HEK293 (cell line): Measurements from ENCODE around the gene NHERF2.
A peak's percentile ranks its signal among the peaks of the same experiment; 100 is the strongest.

Experiments
- EGR2 ChIP-seq: fragments of 450-650 bp; formaldehyde crosslinking; IDR thresholded peaks from 2 replicates; pipeline ENCODE4 v1.5.1; 2016; ENCODE audit warnings: low read depth, missing biosample characterization, missing genetic modification characterization
- GLI4 ChIP-seq: fragments of 450-650 bp; formaldehyde crosslinking; IDR thresholded peaks from 2 replicates; pipeline ENCODE4 v1.5.1; 2016; ENCODE audit warnings: missing biosample characterization, missing genetic modification characterization
- GLIS1 ChIP-seq: fragments of 450-650 bp; formaldehyde crosslinking; IDR thresholded peaks from 2 replicates; pipeline ENCODE4 v1.5.1; 2016; ENCODE audit warnings: missing biosample characterization, missing genetic modification characterization
- HOXA7 ChIP-seq: sonication (generic); formaldehyde crosslinking; IDR thresholded peaks from 2 replicates; pipeline ENCODE4 v1.8.1; 2022; ENCODE audit warnings: missing genetic modification reagents, borderline replicate concordance
- KLF7 ChIP-seq: fragments of 450-650 bp; formaldehyde crosslinking; IDR thresholded peaks from 2 replicates; pipeline ENCODE4 v1.5.1; 2016; ENCODE audit warnings: missing biosample characterization, missing genetic modification characterization, borderline replicate concordance
- MEIS1 ChIP-seq: sonication (generic); formaldehyde crosslinking; IDR thresholded peaks from 2 replicates; pipeline ENCODE4 v1.8.1; 2022; ENCODE audit warnings: missing genetic modification reagents, mild to moderate bottlenecking, borderline replicate concordance
- MYNN ChIP-seq: fragments of 450-650 bp; formaldehyde crosslinking; IDR thresholded peaks from 2 replicates; pipeline ENCODE4 v1.5.1; 2016; ENCODE audit warnings: missing biosample characterization, missing genetic modification characterization, borderline replicate concordance
- PRDM1 ChIP-seq: fragments of 450-650 bp; formaldehyde crosslinking; IDR thresholded peaks from 2 replicates; pipeline ENCODE4; 2016; ENCODE audit warnings: missing biosample characterization, missing genetic modification characterization
- ZBTB21 ChIP-seq: fragments of 450-650 bp; formaldehyde crosslinking; IDR thresholded peaks from 2 replicates; pipeline ENCODE4 v1.5.1; 2017; ENCODE audit warnings: missing biosample characterization, missing genetic modification characterization
- ZBTB7A ChIP-seq: fragments of 450-650 bp; formaldehyde crosslinking; IDR thresholded peaks from 2 replicates; pipeline ENCODE4 v1.5.1; 2016; ENCODE audit warnings: low read depth, missing biosample characterization, missing genetic modification characterization
- ZNF146 ChIP-seq: fragments of 450-650 bp; formaldehyde crosslinking; IDR thresholded peaks from 2 replicates; pipeline ENCODE4 v1.5.1; 2016; ENCODE audit warnings: missing biosample characterization, missing genetic modification characterization
- ZNF2 ChIP-seq: fragments of 450-650 bp; formaldehyde crosslinking; IDR thresholded peaks from 2 replicates; pipeline ENCODE4 v1.5.1; 2016; ENCODE audit warnings: missing biosample characterization, missing genetic modification characterization
- ZNF26 ChIP-seq: fragments of 450-650 bp; formaldehyde crosslinking; IDR thresholded peaks from 2 replicates; pipeline ENCODE4 v1.5.1; 2016; ENCODE audit warnings: missing biosample characterization, missing genetic modification characterization
- ZNF311 ChIP-seq: fragments of 450-650 bp; formaldehyde crosslinking; IDR thresholded peaks from 2 replicates; pipeline ENCODE4 v1.5.1; 2017; ENCODE audit warnings: missing biosample characterization, missing genetic modification characterization, borderline replicate concordance
- ZNF391 ChIP-seq: fragments of 450-650 bp; formaldehyde crosslinking; IDR thresholded peaks from 2 replicates; pipeline ENCODE4 v1.5.1; 2016; ENCODE audit warnings: low read depth, missing biosample characterization, missing genetic modification characterization, borderline replicate concordance
- ZNF423 ChIP-seq: fragments of 450-650 bp; formaldehyde crosslinking; IDR thresholded peaks from 2 replicates; pipeline ENCODE4 v1.5.1; 2016; ENCODE audit warnings: missing biosample characterization, missing genetic modification characterization
- ZNF449 ChIP-seq: fragments of 450-650 bp; formaldehyde crosslinking; IDR thresholded peaks from 2 replicates; pipeline ENCODE4 v1.5.1; 2017; ENCODE audit warnings: missing biosample characterization, mild to moderate bottlenecking, missing genetic modification characterization, moderate library complexity
- ZNF580 ChIP-seq: fragments of 450-650 bp; formaldehyde crosslinking; IDR thresholded peaks from 2 replicates; pipeline ENCODE4 v1.5.1; 2016; ENCODE audit warnings: missing biosample characterization, missing genetic modification characterization
- ZNF629 ChIP-seq: fragments of 450-650 bp; formaldehyde crosslinking; IDR thresholded peaks from 2 replicates; pipeline ENCODE4 v1.5.1; 2017; ENCODE audit warnings: missing biosample characterization, missing genetic modification characterization
- ZNF639 ChIP-seq: fragments of 450-650 bp; formaldehyde crosslinking; IDR thresholded peaks from 2 replicates; pipeline ENCODE4 v1.5.1; 2016; ENCODE audit warnings: missing biosample characterization, missing genetic modification characterization
- ZNF658 ChIP-seq: fragments of 450-650 bp; formaldehyde crosslinking; IDR thresholded peaks from 2 replicates; pipeline ENCODE4; 2016; ENCODE audit warnings: missing biosample characterization, missing genetic modification characterization
- ZNF701 ChIP-seq: fragments of 450-650 bp; formaldehyde crosslinking; IDR thresholded peaks from 2 replicates; pipeline ENCODE4 v1.5.1; 2016; ENCODE audit warnings: missing biosample characterization, missing genetic modification characterization
- ZNF707 ChIP-seq: fragments of 450-650 bp; formaldehyde crosslinking; IDR thresholded peaks from 2 replicates; pipeline ENCODE4 v1.5.1; 2016; ENCODE audit warnings: missing biosample characterization, missing genetic modification characterization
- ZNF792 ChIP-seq: fragments of 450-650 bp; formaldehyde crosslinking; IDR thresholded peaks from 2 replicates; pipeline ENCODE4 v1.5.1; 2016; ENCODE audit warnings: missing biosample characterization, missing genetic modification characterization
- TF ChIP-seq, protein P1 (sequence below): fragments of 450-650 bp; formaldehyde crosslinking; IDR thresholded peaks from 2 replicates; pipeline ENCODE4 v1.5.1; 2017; ENCODE audit warnings: missing biosample characterization, missing genetic modification characterization
- TF ChIP-seq, protein P2 (sequence below): fragments of 450-650 bp; formaldehyde crosslinking; IDR thresholded peaks from 2 replicates; pipeline ENCODE4 v1.5.1; 2016; ENCODE audit warnings: missing biosample characterization, missing genetic modification characterization
- TF ChIP-seq, protein P3 (sequence below): fragments of 450-650 bp; formaldehyde crosslinking; conservative IDR thresholded peaks from 2 replicates; pipeline ENCODE4 v1.5.1; 2016; ENCODE audit warnings: low read depth, missing biosample characterization, missing genetic modification characterization

The NHERF2 gene

GRCh38 chr16:1983544-1984346, 43.0 kb upstream of the NHERF2 start, which contains the start of gene GFER (continued):
- TF ChIP-seq ZNF792 (tag by site-specific recombination) (0 out of 2 replicates have a peak, but pooled peaks have one; percentile 41), ZNF2 (tag by site-specific recombination) (peak; percentile 69), GLI4 (tag by site-specific recombination) (no peak), ZNF701 (tag by site-specific recombination) (no peak), PRDM1 (tag by site-specific recombination) (peak; percentile 32; the same call in 1 of the 2 replicates), ZNF423 (tag by site-specific recombination) (no peak), ZNF580 (tag by site-specific recombination) (0 out of 2 replicates have a peak, but pooled peaks have one; percentile 24), ZNF311 (tag by site-specific recombination) (no peak), ZBTB7A (tag by site-specific recombination) (peak; percentile 59; the same call in 1 of the 2 replicates), ZNF707 (tag by site-specific recombination) (no peak), ZNF658 (tag by site-specific recombination) (no peak), ZNF449 (tag by site-specific recombination) (peak; percentile 69), ZBTB21 (no peak), EGR2 (no peak), ZNF629 (peak; percentile 52), MEIS1 (CRISPR knock-in tag) (no peak), ZNF146 (tag by site-specific recombination) (no peak), KLF7 (tag by site-specific recombination) (peak; percentile 53; the same call in 1 of the 2 replicates), ZNF26 (tag by site-specific recombination) (no peak), MYNN (tag by site-specific recombination) (peak; percentile 99), GLIS1 (tag by site-specific recombination) (no peak), ZNF639 (tag by site-specific recombination) (no peak), ZNF391 (tag by site-specific recombination) (peak; percentile 47; the same call in 1 of the 2 replicates), HOXA7 (no peak)
- TF ChIP-seq, protein P1, sequence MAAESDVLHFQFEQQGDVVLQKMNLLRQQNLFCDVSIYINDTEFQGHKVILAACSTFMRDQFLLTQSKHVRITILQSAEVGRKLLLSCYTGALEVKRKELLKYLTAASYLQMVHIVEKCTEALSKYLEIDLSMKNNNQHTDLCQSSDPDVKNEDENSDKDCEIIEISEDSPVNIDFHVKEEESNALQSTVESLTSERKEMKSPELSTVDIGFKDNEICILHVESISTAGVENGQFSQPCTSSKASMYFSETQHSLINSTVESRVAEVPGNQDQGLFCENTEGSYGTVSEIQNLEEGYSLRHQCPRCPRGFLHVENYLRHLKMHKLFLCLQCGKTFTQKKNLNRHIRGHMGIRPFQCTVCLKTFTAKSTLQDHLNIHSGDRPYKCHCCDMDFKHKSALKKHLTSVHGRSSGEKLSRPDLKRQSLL (tag by site-specific recombination): peak; percentile 69; the same call in 1 of the 2 replicates
- TF ChIP-seq, protein P2, sequence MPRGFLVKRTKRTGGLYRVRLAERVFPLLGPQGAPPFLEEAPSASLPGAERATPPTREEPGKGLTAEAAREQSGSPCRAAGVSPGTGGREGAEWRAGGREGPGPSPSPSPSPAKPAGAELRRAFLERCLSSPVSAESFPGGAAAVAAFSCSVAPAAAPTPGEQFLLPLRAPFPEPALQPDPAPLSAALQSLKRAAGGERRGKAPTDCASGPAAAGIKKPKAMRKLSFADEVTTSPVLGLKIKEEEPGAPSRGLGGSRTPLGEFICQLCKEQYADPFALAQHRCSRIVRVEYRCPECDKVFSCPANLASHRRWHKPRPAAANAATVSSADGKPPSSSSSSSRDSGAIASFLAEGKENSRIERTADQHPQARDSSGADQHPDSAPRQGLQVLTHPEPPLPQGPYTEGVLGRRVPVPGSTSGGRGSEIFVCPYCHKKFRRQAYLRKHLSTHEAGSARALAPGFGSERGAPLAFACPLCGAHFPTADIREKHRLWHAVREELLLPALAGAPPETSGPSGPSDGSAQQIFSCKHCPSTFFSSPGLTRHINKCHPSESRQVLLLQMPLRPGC (tag by site-specific recombination): no peak; the same call in 1 of the 2 replicates
- TF ChIP-seq, protein P3, sequence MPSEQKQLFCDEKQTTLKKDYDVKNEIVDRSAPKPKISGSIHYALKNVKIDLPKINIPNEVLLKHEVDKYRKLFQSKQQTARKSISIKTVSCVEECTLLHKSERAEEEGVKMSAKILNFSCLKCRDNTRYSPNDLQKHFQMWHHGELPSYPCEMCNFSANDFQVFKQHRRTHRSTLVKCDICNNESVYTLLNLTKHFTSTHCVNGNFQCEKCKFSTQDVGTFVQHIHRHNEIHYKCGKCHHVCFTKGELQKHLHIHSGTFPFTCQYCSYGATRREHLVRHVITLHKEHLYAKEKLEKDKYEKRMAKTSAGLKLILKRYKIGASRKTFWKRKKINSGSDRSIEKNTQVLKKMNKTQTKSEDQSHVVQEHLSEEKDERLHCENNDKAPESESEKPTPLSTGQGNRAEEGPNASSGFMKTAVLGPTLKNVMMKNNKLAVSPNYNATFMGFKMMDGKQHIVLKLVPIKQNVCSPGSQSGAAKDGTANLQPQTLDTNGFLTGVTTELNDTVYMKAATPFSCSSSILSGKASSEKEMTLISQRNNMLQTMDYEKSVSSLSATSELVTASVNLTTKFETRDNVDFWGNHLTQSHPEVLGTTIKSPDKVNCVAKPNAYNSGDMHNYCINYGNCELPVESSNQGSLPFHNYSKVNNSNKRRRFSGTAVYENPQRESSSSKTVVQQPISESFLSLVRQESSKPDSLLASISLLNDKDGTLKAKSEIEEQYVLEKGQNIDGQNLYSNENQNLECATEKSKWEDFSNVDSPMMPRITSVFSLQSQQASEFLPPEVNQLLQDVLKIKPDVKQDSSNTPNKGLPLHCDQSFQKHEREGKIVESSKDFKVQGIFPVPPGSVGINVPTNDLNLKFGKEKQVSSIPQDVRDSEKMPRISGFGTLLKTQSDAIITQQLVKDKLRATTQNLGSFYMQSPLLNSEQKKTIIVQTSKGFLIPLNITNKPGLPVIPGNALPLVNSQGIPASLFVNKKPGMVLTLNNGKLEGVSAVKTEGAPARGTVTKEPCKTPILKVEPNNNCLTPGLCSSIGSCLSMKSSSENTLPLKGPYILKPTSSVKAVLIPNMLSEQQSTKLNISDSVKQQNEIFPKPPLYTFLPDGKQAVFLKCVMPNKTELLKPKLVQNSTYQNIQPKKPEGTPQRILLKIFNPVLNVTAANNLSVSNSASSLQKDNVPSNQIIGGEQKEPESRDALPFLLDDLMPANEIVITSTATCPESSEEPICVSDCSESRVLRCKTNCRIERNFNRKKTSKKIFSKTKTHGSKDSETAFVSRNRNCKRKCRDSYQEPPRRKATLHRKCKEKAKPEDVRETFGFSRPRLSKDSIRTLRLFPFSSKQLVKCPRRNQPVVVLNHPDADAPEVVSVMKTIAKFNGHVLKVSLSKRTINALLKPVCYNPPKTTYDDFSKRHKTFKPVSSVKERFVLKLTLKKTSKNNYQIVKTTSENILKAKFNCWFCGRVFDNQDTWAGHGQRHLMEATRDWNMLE: no peak
